ENCODE results near the gene SLC13A5.

DNA sequence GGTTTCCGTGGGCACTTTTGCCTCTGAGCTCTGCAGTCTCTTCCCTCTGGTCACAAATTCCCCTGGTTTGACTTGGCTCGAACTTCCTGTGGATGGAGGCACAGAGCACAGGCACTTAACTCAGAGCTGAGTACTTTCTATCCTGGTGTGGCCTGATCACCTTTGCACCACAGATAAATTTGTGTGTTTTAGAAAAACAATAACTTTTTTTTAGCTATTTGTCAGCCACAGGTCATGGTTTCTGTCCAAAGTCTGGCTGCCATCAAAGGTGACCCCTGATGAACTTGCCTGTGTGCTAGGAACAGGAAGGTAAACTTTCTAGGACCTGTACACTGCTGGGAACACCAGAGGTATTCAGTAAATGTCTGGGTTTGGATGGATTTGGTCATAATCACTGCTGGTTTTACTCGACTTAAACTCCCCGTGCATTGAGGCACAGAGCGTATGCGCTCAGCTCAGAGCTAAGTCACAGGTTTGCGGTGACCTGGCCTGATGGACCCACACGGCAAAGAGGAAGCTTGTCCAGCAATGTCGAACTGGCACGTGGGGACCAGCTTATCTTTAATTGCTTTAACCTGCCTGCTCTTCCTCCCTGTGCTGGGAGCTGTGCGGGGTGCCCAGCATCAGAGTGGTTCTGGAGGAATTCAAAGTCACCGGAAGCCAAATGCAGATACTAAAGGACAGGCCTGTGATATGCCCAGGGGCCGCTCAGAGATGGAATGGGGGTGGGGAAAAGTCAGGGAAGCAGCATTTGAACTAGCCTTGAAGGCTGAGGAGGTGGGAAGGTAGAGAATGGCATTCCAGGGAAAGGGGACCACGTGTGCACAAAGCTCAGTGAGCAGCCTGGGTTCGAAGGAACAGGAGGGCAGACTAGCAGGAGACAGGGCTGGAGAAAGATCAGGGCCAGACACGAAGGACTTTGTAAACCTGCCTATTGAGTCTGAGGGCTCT lies 12.9 kb downstream of the SLC13A5 start:
- TF ChIP-seq POLR2A (IDR thresholded peaks at IDR 0.05) = no peak
- no peak for TF ChIP-seq CTCF (IDR thresholded peaks at IDR 0.05)

Measured in tibial nerve (tissue), 3 donors.